ENCODE measurements around the gene MYLIP.

GRCh38 chr6:16181439-16182297 lies 52.8 kb downstream of the MYLIP start:
- TF ChIP-seq, protein P1, sequence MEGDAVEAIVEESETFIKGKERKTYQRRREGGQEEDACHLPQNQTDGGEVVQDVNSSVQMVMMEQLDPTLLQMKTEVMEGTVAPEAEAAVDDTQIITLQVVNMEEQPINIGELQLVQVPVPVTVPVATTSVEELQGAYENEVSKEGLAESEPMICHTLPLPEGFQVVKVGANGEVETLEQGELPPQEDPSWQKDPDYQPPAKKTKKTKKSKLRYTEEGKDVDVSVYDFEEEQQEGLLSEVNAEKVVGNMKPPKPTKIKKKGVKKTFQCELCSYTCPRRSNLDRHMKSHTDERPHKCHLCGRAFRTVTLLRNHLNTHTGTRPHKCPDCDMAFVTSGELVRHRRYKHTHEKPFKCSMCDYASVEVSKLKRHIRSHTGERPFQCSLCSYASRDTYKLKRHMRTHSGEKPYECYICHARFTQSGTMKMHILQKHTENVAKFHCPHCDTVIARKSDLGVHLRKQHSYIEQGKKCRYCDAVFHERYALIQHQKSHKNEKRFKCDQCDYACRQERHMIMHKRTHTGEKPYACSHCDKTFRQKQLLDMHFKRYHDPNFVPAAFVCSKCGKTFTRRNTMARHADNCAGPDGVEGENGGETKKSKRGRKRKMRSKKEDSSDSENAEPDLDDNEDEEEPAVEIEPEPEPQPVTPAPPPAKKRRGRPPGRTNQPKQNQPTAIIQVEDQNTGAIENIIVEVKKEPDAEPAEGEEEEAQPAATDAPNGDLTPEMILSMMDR (conservative IDR thresholded peaks at IDR 0.05 in 1 of 2, IDR thresholded peaks at IDR 0.05 in 1 of 2; ENCODE audit: extremely low read depth in 1 of 2, insufficient read depth in 1 of 2, low read depth in 1 of 2, low read length in 2 of 2), result no peak
- TF ChIP-seq EZH2 (IDR thresholded peaks at IDR 0.05; ENCODE audit: borderline replicate concordance, low read length), result no peak
